SK-N-SH treated with all-trans-retinoic acid at 6 μM for 48 hours (cell line): ENCODE data around the gene ALK.

Experiments
- ATAC-seq: fragments of 200-7000 bp; cut with Tn5 transposase; 3 replicates; pipeline ENCODE4 v1.9.1; 2020; ENCODE audit warnings: mild to moderate bottlenecking, moderate library complexity
- ARNTL ChIP-seq: fragments of 450-650 bp; formaldehyde crosslinking; IDR thresholded peaks from 2 replicates; pipeline ENCODE4 v1.5.0; 2020; ENCODE audit warnings: low read depth, mild to moderate bottlenecking, moderate library complexity, borderline replicate concordance
- BACH2 ChIP-seq: fragments of 250-450 bp; sonication (Bioruptor Pico); IDR thresholded peaks from 2 replicates; pipeline ENCODE4 v1.9.0; 2021; ENCODE audit warnings: mild to moderate bottlenecking, borderline replicate concordance
- CREB5 ChIP-seq: fragments of 250-450 bp; sonication (Bioruptor Pico); IDR thresholded peaks from 2 replicates; pipeline ENCODE4 v1.5.1; 2020; ENCODE audit warnings: low read depth, mild to moderate bottlenecking, moderate library complexity
- CSDC2 ChIP-seq: fragments of 250-450 bp; sonication (Bioruptor Pico); IDR thresholded peaks from 2 replicates; pipeline ENCODE4 v1.5.0; 2020; ENCODE audit warnings: mild to moderate bottlenecking, moderate library complexity
- CSRNP3 ChIP-seq: fragments of 250-450 bp; sonication (Bioruptor Pico); IDR thresholded peaks from 2 replicates; pipeline ENCODE4 v1.5.1; 2021; ENCODE audit warnings: mild to moderate bottlenecking, moderate library complexity
- GLIS3 ChIP-seq: fragments of 250-450 bp; sonication (Bioruptor Pico); IDR thresholded peaks from 2 replicates; pipeline ENCODE4 v1.5.0; 2020; ENCODE audit warnings: mild to moderate bottlenecking, moderate library complexity
- ISL1 ChIP-seq: fragments of 250-450 bp; sonication (Bioruptor Pico); IDR thresholded peaks from 2 replicates; pipeline ENCODE4 v2.1.2; 2022; ENCODE audit warnings: mild to moderate bottlenecking, moderate library complexity
- OSR1 ChIP-seq: fragments of 250-450 bp; sonication (Bioruptor Pico); IDR thresholded peaks from 2 replicates; pipeline ENCODE4 v1.8.0; 2022; ENCODE audit warnings: moderate library complexity, mild to moderate bottlenecking, inconsistent platforms
- PATZ1 ChIP-seq: fragments of 250-450 bp; sonication (Bioruptor Pico); IDR thresholded peaks from 2 replicates; pipeline ENCODE4 v1.8.0; 2020; ENCODE audit warnings: mild to moderate bottlenecking, moderate library complexity, borderline replicate concordance
- POU6F1 ChIP-seq: fragments of 250-450 bp; sonication (Bioruptor Pico); IDR thresholded peaks from 2 replicates; pipeline ENCODE4 v1.8.0; 2021; ENCODE audit warnings: low read depth, mild to moderate bottlenecking, moderate library complexity, borderline replicate concordance
- PPARA ChIP-seq: fragments of 250-450 bp; sonication (Bioruptor Pico); IDR thresholded peaks from 2 replicates; pipeline ENCODE4 v1.5.0; 2020; ENCODE audit warnings: mild to moderate bottlenecking, borderline replicate concordance
- RARB ChIP-seq: fragments of 250-450 bp; sonication (Bioruptor Pico); IDR thresholded peaks from 2 replicates; pipeline ENCODE4 v1.8.0; 2021; ENCODE audit warnings: mild to moderate bottlenecking, moderate library complexity
- TCF4 ChIP-seq: fragments of 250-450 bp; sonication (Bioruptor Pico); IDR thresholded peaks from 2 replicates; pipeline ENCODE4 v1.8.0; 2021; ENCODE audit warnings: mild to moderate bottlenecking, moderate library complexity, borderline replicate concordance
- TOX ChIP-seq: fragments of 250-450 bp; sonication (Bioruptor Pico); IDR thresholded peaks from 2 replicates; pipeline ENCODE4 v1.8.0; 2021; ENCODE audit warnings: mild to moderate bottlenecking, moderate library complexity, borderline replicate concordance
- TSHZ2 ChIP-seq: fragments of 250-450 bp; sonication (Bioruptor Pico); IDR thresholded peaks from 2 replicates; pipeline ENCODE4 v1.5.0; 2020; ENCODE audit warnings: mild to moderate bottlenecking, moderate library complexity
- ZC3H10 ChIP-seq: fragments of 250-450 bp; sonication (Bioruptor Pico); IDR thresholded peaks from 2 replicates; pipeline ENCODE4 v1.5.1; 2021; ENCODE audit warnings: mild to moderate bottlenecking, moderate library complexity
- ZFP3 ChIP-seq: fragments of 250-450 bp; sonication (Bioruptor Pico); IDR thresholded peaks from 2 replicates; pipeline ENCODE4 v1.5.0; 2020; ENCODE audit warnings: mild to moderate bottlenecking, moderate library complexity
- ZFP30 ChIP-seq: fragments of 450-650 bp; formaldehyde crosslinking; IDR thresholded peaks from 2 replicates; pipeline ENCODE4 v1.5.0; 2022; ENCODE audit warnings: mild to moderate bottlenecking, moderate library complexity
- ZNF565 ChIP-seq: fragments of 450-650 bp; formaldehyde crosslinking; conservative IDR thresholded peaks from 2 replicates; pipeline ENCODE4 v1.5.0; 2020; ENCODE audit warnings: low read depth, mild to moderate bottlenecking, moderate library complexity
- ZNF70 ChIP-seq: fragments of 450-650 bp; formaldehyde crosslinking; IDR thresholded peaks from 2 replicates; pipeline ENCODE4 v1.5.0; 2020; ENCODE audit warnings: mild to moderate bottlenecking, moderate library complexity
- ZNF8 ChIP-seq: fragments of 450-650 bp; formaldehyde crosslinking; IDR thresholded peaks from 2 replicates; pipeline ENCODE4 v1.5.0; 2020; ENCODE audit warnings: mild to moderate bottlenecking, moderate library complexity

The ALK gene

GRCh38 chr2:29220506-29221270 is 700.7 kb downstream of the ALK start (continued):
- no peak for TF ChIP-seq CSDC2

- no peak for TF ChIP-seq OSR1 (CRISPR knock-in tag)
- no peak for TF ChIP-seq ZC3H10
- TF ChIP-seq PATZ1 (CRISPR knock-in tag), result no peak
- TF ChIP-seq TCF4 (CRISPR knock-in tag), result no peak
- no peak for TF ChIP-seq POU6F1 (CRISPR knock-in tag)
- TF ChIP-seq CSRNP3 (CRISPR knock-in tag), result no peak
- TF ChIP-seq GLIS3 (CRISPR knock-in tag), result no peak
- no peak for TF ChIP-seq ISL1 (CRISPR knock-in tag)
- TF ChIP-seq ZFP3, result no peak
- TF ChIP-seq BACH2 (CRISPR knock-in tag), result no peak
- TF ChIP-seq ZFP30, result no peak
- no peak for TF ChIP-seq PPARA
- no peak for ATAC-seq
Measured at GRCh38 chr2:29219374-29219773, 702.0 kb downstream of the ALK start.

- TF ChIP-seq ISL1 (CRISPR knock-in tag), result no peak
- TF ChIP-seq TOX (CRISPR knock-in tag), result no peak
- no peak for TF ChIP-seq TSHZ2 (CRISPR knock-in tag)
- no peak for TF ChIP-seq ZFP3
- no peak for TF ChIP-seq ARNTL
- no peak for TF ChIP-seq ZNF70
- TF ChIP-seq ZNF8 (CRISPR knock-in tag), result no peak
- no peak for TF ChIP-seq CSDC2
- no peak for TF ChIP-seq ZFP30
- no peak for TF ChIP-seq CSRNP3 (CRISPR knock-in tag)
- no peak for TF ChIP-seq GLIS3 (CRISPR knock-in tag)
- no peak for TF ChIP-seq RARB (CRISPR knock-in tag)
- no peak for TF ChIP-seq CREB5
- no peak for TF ChIP-seq TCF4 (CRISPR knock-in tag)
- TF ChIP-seq ZNF565, result no peak
- TF ChIP-seq PPARA, result no peak
Measured at GRCh38 chr2:29218550-29219125, 702.7 kb downstream of the ALK start.

More at GRCh38 chr2:29218550-29219125, 702.7 kb downstream of the ALK start:
- no peak for ATAC-seq
